HepG2 (cell line): Measurements from ENCODE around the gene PRIMPOL. TPM values are rescaled to one million over a fixed set of nuclear protein-coding genes. Genes with fewer than 3 reads are reported as not detected.

Experiments
- FOXA1 ChIP-seq, 2 experiments: fragments of 450-650 bp in 1 of 2; sonication (generic) in 1 of 2; formaldehyde crosslinking in 1 of 2; IDR thresholded peaks; 2 replicates each; pipeline versions ENCODE4 v1.4.0 to v1.6.1; 2016 to 2020; ENCODE audit warnings: missing genetic modification reagents in 1 of 2
- KMT2A ChIP-seq: sonication (generic); formaldehyde crosslinking; IDR thresholded peaks from 2 replicates; pipeline ENCODE4 v1.4.0; 2020; ENCODE audit warnings: missing genetic modification reagents
- MTF1 ChIP-seq: sonication (generic); formaldehyde crosslinking; IDR thresholded peaks from 2 replicates; pipeline ENCODE4 v1.5.0; 2020; ENCODE audit warnings: missing genetic modification reagents
- MYC ChIP-seq: sonication (generic); formaldehyde crosslinking; IDR thresholded peaks from 2 replicates; pipeline ENCODE4 v1.9.0; 2021; ENCODE audit warnings: missing genetic modification reagents, borderline replicate concordance
- NR3C1 ChIP-seq: sonication (generic); formaldehyde crosslinking; IDR thresholded peaks from 2 replicates; pipeline ENCODE4 v1.4.0; 2020; ENCODE audit warnings: missing genetic modification reagents
- SNAI1 ChIP-seq: sonication (generic); formaldehyde crosslinking; IDR thresholded peaks from 2 replicates; pipeline ENCODE4 v1.5.0; 2020; ENCODE audit warnings: mild to moderate bottlenecking, missing genetic modification reagents, borderline replicate concordance
- YEATS4 ChIP-seq: sonication (generic); formaldehyde crosslinking; IDR thresholded peaks from 2 replicates; pipeline ENCODE4 v1.4.0; 2020; ENCODE audit warnings: missing genetic modification reagents, borderline replicate concordance
- ZNF33A ChIP-seq: sonication (generic); formaldehyde crosslinking; IDR thresholded peaks from 2 replicates; pipeline ENCODE4 v1.5.1; 2020; ENCODE audit warnings: missing genetic modification reagents, mild to moderate bottlenecking, moderate library complexity, borderline replicate concordance
- ZNF549 ChIP-seq: sonication (generic); formaldehyde crosslinking; IDR thresholded peaks from 2 replicates; pipeline ENCODE4 v1.5.0; 2020; ENCODE audit warnings: missing genetic modification reagents
- ZNF629 ChIP-seq: sonication (generic); formaldehyde crosslinking; conservative IDR thresholded peaks from 2 replicates; pipeline ENCODE4 v1.5.0; 2020; ENCODE audit warnings: missing genetic modification reagents
- ZNF746 ChIP-seq: sonication (generic); formaldehyde crosslinking; IDR thresholded peaks from 2 replicates; pipeline ENCODE4 v1.8.0; 2022; ENCODE audit warnings: mild to moderate bottlenecking, missing genetic modification reagents
- ZSCAN20 ChIP-seq: sonication (generic); formaldehyde crosslinking; IDR thresholded peaks from 2 replicates; pipeline ENCODE4 v1.4.0; 2020; ENCODE audit warnings: missing genetic modification reagents, mild to moderate bottlenecking, borderline replicate concordance
- polyA plus RNA-seq, 8 experiments: library from polyadenylated mRNA; depleted of rRNA in 3 of 8; stranded (reverse) in 7 of 8; unstranded in 1 of 8; fragments of >200 nt; fragmentation: Illumina TruSeq in 4 of 8; extraction: Trizol in 4 of 8; gene quantifications; 2 replicates each; pipeline versions ENCODE4 v1.2.1 to v1.2.3, GENCODE V29; 2011 to 2016; ENCODE audit warnings: low read depth in 4 of 8, missing spikeins in 1 of 8, mixed read lengths in 1 of 8; ENCODE audit not compliant: insufficient read depth in 1 of 8
- total RNA-seq, 5 experiments: library from RNA; depleted of rRNA; stranded (reverse); fragments of >200 nt; fragmentation: Illumina TruSeq; extraction: Trizol; gene quantifications; 2 replicates each; pipeline ENCODE4 v1.2.3, GENCODE V29; 2016; ENCODE audit warnings: low read depth in 1 of 5
- TF ChIP-seq, protein P1 (sequence below): sonication (generic); formaldehyde crosslinking; IDR thresholded peaks from 2 replicates; pipeline ENCODE4 v1.4.0; 2020; ENCODE audit warnings: low read depth, missing genetic modification reagents
- TF ChIP-seq, protein P2 (sequence below): sonication (generic); formaldehyde crosslinking; IDR thresholded peaks from 2 replicates; pipeline ENCODE4 v1.5.1; 2020; ENCODE audit warnings: mild to moderate bottlenecking, missing genetic modification reagents, moderate library complexity
- TF ChIP-seq, protein P3 (sequence below): sonication (generic); formaldehyde crosslinking; conservative IDR thresholded peaks from 2 replicates; pipeline ENCODE4 v1.8.1; 2023; ENCODE audit warnings: missing genetic modification reagents
- TF ChIP-seq, protein P4 (sequence below): sonication (generic); formaldehyde crosslinking; conservative IDR thresholded peaks from 2 replicates; pipeline ENCODE4 v1.8.0; 2022; ENCODE audit warnings: mild to moderate bottlenecking, moderate library complexity, missing genetic modification reagents
- TF ChIP-seq, protein P5 (sequence below): sonication (generic); formaldehyde crosslinking; IDR thresholded peaks from 2 replicates; pipeline ENCODE4 v1.8.0; 2022; ENCODE audit warnings: missing genetic modification reagents, low read depth, mild to moderate bottlenecking, borderline replicate concordance

The PRIMPOL gene
- total and polyA plus RNA-seq, 2 of the 13 experiments (the other 11 are each of a cell fraction or from before 2014, with no cell fraction given): 7.3 to 11.0 TPM

DNA sequence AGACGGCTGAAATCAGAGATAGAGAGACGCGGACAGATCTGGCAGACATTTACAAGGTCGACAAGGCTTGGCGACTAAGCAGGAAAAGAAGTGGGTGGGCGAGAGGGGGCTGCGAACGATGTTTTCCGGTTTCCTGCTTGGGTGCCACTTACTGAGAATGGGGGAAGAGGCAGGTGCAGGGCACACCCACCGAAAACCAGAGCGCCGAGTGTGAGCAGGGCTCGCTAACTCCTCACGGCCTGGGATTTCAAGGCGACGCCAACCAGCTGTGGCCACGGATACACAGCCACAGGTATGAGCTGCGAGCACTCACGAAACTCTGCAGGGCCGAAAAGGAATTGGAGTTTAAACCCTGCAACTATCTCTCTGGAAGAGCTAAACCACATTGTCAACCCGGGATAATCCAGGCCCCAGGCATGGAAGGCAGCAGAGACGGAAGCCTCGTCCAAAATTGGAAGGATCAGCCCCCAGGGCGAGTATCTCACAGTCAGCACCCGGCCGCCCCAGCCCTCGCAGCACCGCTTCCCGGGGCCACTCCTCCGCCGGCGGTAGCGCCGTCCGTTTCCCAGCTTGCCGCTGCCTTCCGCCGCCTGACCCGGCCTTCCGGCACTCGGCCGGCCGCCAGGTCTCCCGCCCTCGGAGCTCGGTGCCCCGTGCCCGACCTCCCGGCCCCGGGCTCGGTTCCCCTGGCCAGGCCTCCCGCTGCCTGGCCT is 1.1 kb upstream of the PRIMPOL start (continued):
- TF ChIP-seq, protein P1, sequence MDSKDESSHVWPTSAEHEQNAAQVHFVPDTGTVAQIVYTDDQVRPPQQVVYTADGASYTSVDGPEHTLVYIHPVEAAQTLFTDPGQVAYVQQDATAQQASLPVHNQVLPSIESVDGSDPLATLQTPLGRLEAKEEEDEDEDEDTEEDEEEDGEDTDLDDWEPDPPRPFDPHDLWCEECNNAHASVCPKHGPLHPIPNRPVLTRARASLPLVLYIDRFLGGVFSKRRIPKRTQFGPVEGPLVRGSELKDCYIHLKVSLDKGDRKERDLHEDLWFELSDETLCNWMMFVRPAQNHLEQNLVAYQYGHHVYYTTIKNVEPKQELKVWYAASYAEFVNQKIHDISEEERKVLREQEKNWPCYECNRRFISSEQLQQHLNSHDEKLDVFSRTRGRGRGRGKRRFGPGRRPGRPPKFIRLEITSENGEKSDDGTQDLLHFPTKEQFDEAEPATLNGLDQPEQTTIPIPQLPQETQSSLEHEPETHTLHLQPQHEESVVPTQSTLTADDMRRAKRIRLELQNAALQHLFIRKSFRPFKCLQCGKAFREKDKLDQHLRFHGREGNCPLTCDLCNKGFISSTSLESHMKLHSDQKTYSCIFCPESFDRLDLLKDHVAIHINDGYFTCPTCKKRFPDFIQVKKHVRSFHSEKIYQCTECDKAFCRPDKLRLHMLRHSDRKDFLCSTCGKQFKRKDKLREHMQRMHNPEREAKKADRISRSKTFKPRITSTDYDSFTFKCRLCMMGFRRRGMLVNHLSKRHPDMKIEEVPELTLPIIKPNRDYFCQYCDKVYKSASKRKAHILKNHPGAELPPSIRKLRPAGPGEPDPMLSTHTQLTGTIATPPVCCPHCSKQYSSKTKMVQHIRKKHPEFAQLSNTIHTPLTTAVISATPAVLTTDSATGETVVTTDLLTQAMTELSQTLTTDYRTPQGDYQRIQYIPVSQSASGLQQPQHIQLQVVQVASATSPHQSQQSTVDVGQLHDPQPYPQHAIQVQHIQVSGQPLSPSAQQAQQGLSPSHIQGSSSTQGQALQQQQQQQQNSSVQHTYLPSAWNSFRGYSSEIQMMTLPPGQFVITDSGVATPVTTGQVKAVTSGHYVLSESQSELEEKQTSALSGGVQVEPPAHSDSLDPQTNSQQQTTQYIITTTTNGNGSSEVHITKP (CRISPR knock-in tag): no peak
- TF ChIP-seq, protein P2, sequence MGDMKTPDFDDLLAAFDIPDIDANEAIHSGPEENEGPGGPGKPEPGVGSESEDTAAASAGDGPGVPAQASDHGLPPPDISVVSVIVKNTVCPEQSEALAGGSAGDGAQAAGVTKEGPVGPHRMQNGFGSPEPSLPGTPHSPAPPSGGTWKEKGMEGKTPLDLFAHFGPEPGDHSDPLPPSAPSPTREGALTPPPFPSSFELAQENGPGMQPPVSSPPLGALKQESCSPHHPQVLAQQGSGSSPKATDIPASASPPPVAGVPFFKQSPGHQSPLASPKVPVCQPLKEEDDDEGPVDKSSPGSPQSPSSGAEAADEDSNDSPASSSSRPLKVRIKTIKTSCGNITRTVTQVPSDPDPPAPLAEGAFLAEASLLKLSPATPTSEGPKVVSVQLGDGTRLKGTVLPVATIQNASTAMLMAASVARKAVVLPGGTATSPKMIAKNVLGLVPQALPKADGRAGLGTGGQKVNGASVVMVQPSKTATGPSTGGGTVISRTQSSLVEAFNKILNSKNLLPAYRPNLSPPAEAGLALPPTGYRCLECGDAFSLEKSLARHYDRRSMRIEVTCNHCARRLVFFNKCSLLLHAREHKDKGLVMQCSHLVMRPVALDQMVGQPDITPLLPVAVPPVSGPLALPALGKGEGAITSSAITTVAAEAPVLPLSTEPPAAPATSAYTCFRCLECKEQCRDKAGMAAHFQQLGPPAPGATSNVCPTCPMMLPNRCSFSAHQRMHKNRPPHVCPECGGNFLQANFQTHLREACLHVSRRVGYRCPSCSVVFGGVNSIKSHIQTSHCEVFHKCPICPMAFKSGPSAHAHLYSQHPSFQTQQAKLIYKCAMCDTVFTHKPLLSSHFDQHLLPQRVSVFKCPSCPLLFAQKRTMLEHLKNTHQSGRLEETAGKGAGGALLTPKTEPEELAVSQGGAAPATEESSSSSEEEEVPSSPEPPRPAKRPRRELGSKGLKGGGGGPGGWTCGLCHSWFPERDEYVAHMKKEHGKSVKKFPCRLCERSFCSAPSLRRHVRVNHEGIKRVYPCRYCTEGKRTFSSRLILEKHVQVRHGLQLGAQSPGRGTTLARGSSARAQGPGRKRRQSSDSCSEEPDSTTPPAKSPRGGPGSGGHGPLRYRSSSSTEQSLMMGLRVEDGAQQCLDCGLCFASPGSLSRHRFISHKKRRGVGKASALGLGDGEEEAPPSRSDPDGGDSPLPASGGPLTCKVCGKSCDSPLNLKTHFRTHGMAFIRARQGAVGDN (CRISPR knock-in tag): peak; percentile 58
- TF ChIP-seq NR3C1 (CRISPR knock-in tag) (no peak), MTF1 (CRISPR knock-in tag) (no peak), ZSCAN20 (CRISPR knock-in tag) (peak; percentile 31; the same call in 1 of the 2 replicates), FOXA1 (IDR thresholded peaks at IDR 0.05) (no peak), FOXA1 (CRISPR knock-in tag; IDR thresholded peaks at IDR 0.05) (no peak), ZNF629 (CRISPR knock-in tag) (no peak), ZNF33A (CRISPR knock-in tag) (no peak), ZNF549 (CRISPR knock-in tag) (no peak), YEATS4 (CRISPR knock-in tag) (peak; percentile 68), SNAI1 (CRISPR knock-in tag) (no peak), MYC (CRISPR knock-in tag) (no peak; the same call in 1 of the 2 replicates), KMT2A (CRISPR knock-in tag) (peak; percentile 54; the same call in 1 of the 2 replicates), ZNF746 (CRISPR knock-in tag) (no peak)
- TF ChIP-seq, protein P3, sequence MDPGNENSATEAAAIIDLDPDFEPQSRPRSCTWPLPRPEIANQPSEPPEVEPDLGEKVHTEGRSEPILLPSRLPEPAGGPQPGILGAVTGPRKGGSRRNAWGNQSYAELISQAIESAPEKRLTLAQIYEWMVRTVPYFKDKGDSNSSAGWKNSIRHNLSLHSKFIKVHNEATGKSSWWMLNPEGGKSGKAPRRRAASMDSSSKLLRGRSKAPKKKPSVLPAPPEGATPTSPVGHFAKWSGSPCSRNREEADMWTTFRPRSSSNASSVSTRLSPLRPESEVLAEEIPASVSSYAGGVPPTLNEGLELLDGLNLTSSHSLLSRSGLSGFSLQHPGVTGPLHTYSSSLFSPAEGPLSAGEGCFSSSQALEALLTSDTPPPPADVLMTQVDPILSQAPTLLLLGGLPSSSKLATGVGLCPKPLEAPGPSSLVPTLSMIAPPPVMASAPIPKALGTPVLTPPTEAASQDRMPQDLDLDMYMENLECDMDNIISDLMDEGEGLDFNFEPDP (CRISPR knock-in tag): no peak
- TF ChIP-seq, protein P4, sequence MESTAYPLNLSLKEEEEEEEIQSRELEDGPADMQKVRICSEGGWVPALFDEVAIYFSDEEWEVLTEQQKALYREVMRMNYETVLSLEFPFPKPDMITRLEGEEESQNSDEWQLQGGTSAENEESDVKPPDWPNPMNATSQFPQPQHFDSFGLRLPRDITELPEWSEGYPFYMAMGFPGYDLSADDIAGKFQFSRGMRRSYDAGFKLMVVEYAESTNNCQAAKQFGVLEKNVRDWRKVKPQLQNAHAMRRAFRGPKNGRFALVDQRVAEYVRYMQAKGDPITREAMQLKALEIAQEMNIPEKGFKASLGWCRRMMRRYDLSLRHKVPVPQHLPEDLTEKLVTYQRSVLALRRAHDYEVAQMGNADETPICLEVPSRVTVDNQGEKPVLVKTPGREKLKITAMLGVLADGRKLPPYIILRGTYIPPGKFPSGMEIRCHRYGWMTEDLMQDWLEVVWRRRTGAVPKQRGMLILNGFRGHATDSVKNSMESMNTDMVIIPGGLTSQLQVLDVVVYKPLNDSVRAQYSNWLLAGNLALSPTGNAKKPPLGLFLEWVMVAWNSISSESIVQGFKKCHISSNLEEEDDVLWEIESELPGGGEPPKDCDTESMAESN (CRISPR knock-in tag): no peak
- TF ChIP-seq, protein P5, sequence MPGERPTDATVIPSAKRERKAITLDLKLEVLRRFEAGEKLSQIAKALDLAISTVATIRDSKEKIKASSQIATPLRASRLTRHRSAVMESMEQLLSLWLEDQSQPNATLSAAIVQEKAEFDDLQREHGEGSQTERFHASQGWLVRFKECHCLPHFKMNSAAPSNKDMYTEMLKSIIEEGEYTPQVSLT (CRISPR knock-in tag): no peak
